GM12878 (cell line): Measurements from ENCODE around the gene GCNT2. TPM values are rescaled to one million over a fixed set of nuclear protein-coding genes. Genes with fewer than 3 reads are reported as not detected.

Experiments
- ATAC-seq: fragments of 200-7000 bp; cut with Tn5 transposase; 3 replicates; pipeline ENCODE4 v1.9.1; 2020; ENCODE audit warnings: mild to moderate bottlenecking, moderate library complexity
- BruUV-seq: library from RNA; stranded (reverse); fragments of 400-500 nt; replicated peaks from 2 replicates; lab custom pipeline; 2021; lab: Mats Ljungman, UMichigan
- CTCF ChIA-PET: fragments of 300-600 bp; sonication (Branson Sonifier 250); formaldehyde crosslinking; extraction: SDS; loops from one replicate; lab custom pipeline; 2021; ENCODE audit warnings: inconsistent platforms; lab: Yijun Ruan, JAX
- POLR2A ChIA-PET: fragments of 350-600 bp; formaldehyde crosslinking; extraction: SDS; loops from one replicate; lab custom pipeline; 2021; ENCODE audit warnings: inconsistent platforms; lab: Charles Lee
- RAD21 ChIA-PET: fragments of 300-600 bp; sonication (Branson Sonifier 250); formaldehyde crosslinking; loops from one replicate; lab custom pipeline; 2023; ENCODE audit warnings: antibody characterized with exemption; ENCODE audit not compliant: unreplicated experiment; lab: Charles Lee
- SMC1A ChIA-PET: fragments of 300-600 bp; sonication (Branson Sonifier 250); formaldehyde crosslinking; loops from one replicate; lab custom pipeline; 2023; ENCODE audit not compliant: unreplicated experiment, uncharacterized antibody; lab: Charles Lee
- DNase-seq: peaks from one replicate; pipeline ENCODE4 v3.0.0-alpha.2; 2011; ENCODE audit warnings: low read depth, low spot score
- FAIRE-seq: peaks from 3 replicates; lab custom pipeline; 2011; peaks lifted over from hg19 to GRCh38; lab: Jason Lieb, UNC
- H2AFZ ChIP-seq: 2 replicates; pipeline ENCODE4 v1.6.0; 2011; ENCODE audit warnings: low read depth, low read length, control low read depth; ENCODE audit not compliant: control insufficient read depth
- H3K27ac ChIP-seq: 2 replicates; pipeline ENCODE4 v1.5.1; 2011; ENCODE audit warnings: control low read depth; ENCODE audit not compliant: control insufficient read depth, insufficient read depth
- H3K27me3 ChIP-seq, 2 experiments: replicated peaks in 1 of 2; 2 replicates each; pipeline versions ENCODE4 v1.6.0 to v1.6.1; 2011; ENCODE audit warnings: low read length in 1 of 2; ENCODE audit not compliant: control insufficient read depth in 2 of 2, insufficient read depth in 2 of 2
- H3K36me3 ChIP-seq, 2 experiments: 2 replicates each; pipeline ENCODE4 v1.5.1; 2011; ENCODE audit warnings: low read length in 1 of 2; ENCODE audit not compliant: control insufficient read depth in 2 of 2, insufficient read depth in 2 of 2
- H3K4me1 ChIP-seq: 2 replicates; pipeline ENCODE4 v1.6.1; 2011; ENCODE audit warnings: mild to moderate bottlenecking, low read length, moderate library complexity, mixed read lengths; ENCODE audit not compliant: control insufficient read depth, insufficient read depth
- H3K4me2 ChIP-seq: 2 replicates; pipeline ENCODE4 v1.6.0; 2011; ENCODE audit warnings: control low read depth; ENCODE audit not compliant: control insufficient read depth, insufficient read depth
- H3K4me3 ChIP-seq: fragments of 200-600 bp; sonication (generic); 2 replicates; pipeline ENCODE4 v1.5.1; 2016
- H3K79me2 ChIP-seq: 2 replicates; pipeline ENCODE4 v1.6.0; 2011; ENCODE audit warnings: low read length; ENCODE audit not compliant: control insufficient read depth, insufficient read depth
- H3K9ac ChIP-seq: 2 replicates; pipeline ENCODE4 v1.8.0; 2011; ENCODE audit warnings: low read length, control low read depth, mixed read lengths; ENCODE audit not compliant: control insufficient read depth, insufficient read depth
- H3K9me3 ChIP-seq: replicated peaks from 3 replicates; pipeline ENCODE4 v1.5.1; 2011; ENCODE audit warnings: mild to moderate bottlenecking, low read length; ENCODE audit not compliant: control insufficient read depth, insufficient read depth
- H4K20me1 ChIP-seq: 2 replicates; pipeline ENCODE4 v1.6.0; 2011; ENCODE audit not compliant: control insufficient read depth, insufficient read depth
- CREB1 ChIP-seq: IDR thresholded peaks from 2 replicates; pipeline ENCODE4 v1.6.1; 2012; ENCODE audit warnings: low read depth, mild to moderate bottlenecking, inconsistent platforms
- EZH2 ChIP-seq: IDR thresholded peaks from 2 replicates; pipeline ENCODE4 v1.6.1; 2012; ENCODE audit warnings: low read depth, mild to moderate bottlenecking, control low read depth, inconsistent platforms, low read length, borderline replicate concordance; ENCODE audit not compliant: control insufficient read depth
- IKZF2 ChIP-seq, 2 experiments: fragments of 450-650 bp; IDR thresholded peaks; 2 replicates each; pipeline ENCODE4 v1.6.1; 2017; ENCODE audit warnings: mild to moderate bottlenecking in 2 of 2, moderate library complexity in 2 of 2
- MEF2A ChIP-seq: IDR thresholded peaks from 2 replicates; pipeline ENCODE4 v1.6.1; 2011; ENCODE audit warnings: low read depth, mild to moderate bottlenecking, low read length, moderate library complexity; ENCODE audit not compliant: insufficient read depth
- MYB ChIP-seq: fragments of 150-350 bp; IDR thresholded peaks from 2 replicates; pipeline ENCODE4 v1.6.1; 2014; ENCODE audit warnings: mild to moderate bottlenecking, low read depth, low read length, borderline replicate concordance
- NFYB ChIP-seq: IDR thresholded peaks from 2 replicates; pipeline ENCODE4 v1.6.1; 2011; ENCODE audit warnings: low read depth, mild to moderate bottlenecking, low read length, improper control_type of control experiment, moderate library complexity; ENCODE audit not compliant: insufficient read depth
- RUNX3 ChIP-seq: IDR thresholded peaks from 2 replicates; pipeline ENCODE4 v1.6.1; 2012; ENCODE audit warnings: low read length, inconsistent platforms
- SMAD1 ChIP-seq: fragments of 450-650 bp; IDR thresholded peaks from 2 replicates; pipeline ENCODE4 v1.6.1; 2018; ENCODE audit warnings: mild to moderate bottlenecking, low read depth; ENCODE audit not compliant: partially characterized antibody
- SRF ChIP-seq, 2 experiments: IDR thresholded peaks; 2 replicates each; pipeline ENCODE4 v1.6.1; 2011; ENCODE audit warnings: low read depth in 2 of 2, low read length in 2 of 2, mild to moderate bottlenecking in 1 of 2, moderate library complexity in 1 of 2
- ZNF207 ChIP-seq: fragments of 450-650 bp; IDR thresholded peaks from 2 replicates; pipeline ENCODE4 v1.6.1; 2014; ENCODE audit warnings: antibody characterized with exemption, mild to moderate bottlenecking, borderline replicate concordance
- ZNF24 ChIP-seq: fragments of 450-650 bp; IDR thresholded peaks from 2 replicates; pipeline ENCODE4 v1.6.1; 2017; ENCODE audit warnings: antibody characterized with exemption, mild to moderate bottlenecking
- ZZZ3 ChIP-seq: IDR thresholded peaks from 2 replicates; pipeline ENCODE4 v1.6.1; 2011; ENCODE audit warnings: low read depth; ENCODE audit not compliant: control insufficient read depth, insufficient read length
- WGBS: methylation state at CpG from one replicate; pipeline ENCODE4 v1.1.6; 2016; ENCODE audit warnings: low lambda C conversion rate; ENCODE audit not compliant: insufficient replicate concordance, insufficient coverage; ENCODE audit errors: missing lambda C conversion rate; 5-methylcytosine and 5-hydroxymethylcytosine counted together
- in situ Hi-C: fragments of 300-500 bp; cut with MboI; formaldehyde crosslinking; loops from 9 replicates; pipeline ENCODE4 v1.14.3; 2018; ENCODE audit warnings: mixed read lengths
- intact Hi-C: fragments of 100-400 bp; cut with micrococcal nuclease; formaldehyde crosslinking; loops from one replicate; pipeline ENCODE4 v1.14.2; 2022; ENCODE audit not compliant: unreplicated experiment
- polyA plus RNA-seq, 11 experiments: library from polyadenylated mRNA; depleted of rRNA in 4 of 11; unstranded in 6 of 11; stranded (reverse) in 5 of 11; fragments of >200 nt; fragmentation: Nextera tagmentation in 4 of 11; fragmentation: Illumina TruSeq in 1 of 11; extraction: Ambion mirVana in 4 of 11; extraction: Trizol in 1 of 11; gene quantifications; 1 replicate in 1 of 11; 2 replicates in 10 of 11; pipeline versions ENCODE4 v1.2.1 to v1.2.3, GENCODE V29; 2011 to 2016; ENCODE audit warnings: inconsistent platforms in 2 of 11, missing spikeins in 2 of 11, low read depth in 1 of 11
- total RNA-seq, 4 experiments: library from RNA; depleted of rRNA in 3 of 4; stranded (reverse); fragments of >200 nt in 3 of 4; fragmentation: Illumina TruSeq in 1 of 4; extraction: Trizol in 1 of 4; gene quantifications; 2 replicates each; pipeline versions ENCODE4 v1.2.1 to v1.2.3, GENCODE V29; 2013 to 2021
- TF ChIP-seq, protein P1 (sequence below): IDR thresholded peaks from 2 replicates; pipeline ENCODE4 v1.6.1; 2011; ENCODE audit warnings: low read depth, mild to moderate bottlenecking, low read length, moderate library complexity, borderline replicate concordance; ENCODE audit errors: extremely low read depth
- TF ChIP-seq, protein P2 (sequence below): fragments of 450-650 bp; conservative IDR thresholded peaks from 2 replicates; pipeline ENCODE4 v1.6.1; 2017; ENCODE audit warnings: mild to moderate bottlenecking, moderate library complexity

GCNT2 gene
- total and polyA plus RNA-seq, 10 of the 15 experiments (the other 5 are each of a cell fraction or from before 2014, with no cell fraction given) = 5.0 to 21.6 (median 11.9) TPM

DNA sequence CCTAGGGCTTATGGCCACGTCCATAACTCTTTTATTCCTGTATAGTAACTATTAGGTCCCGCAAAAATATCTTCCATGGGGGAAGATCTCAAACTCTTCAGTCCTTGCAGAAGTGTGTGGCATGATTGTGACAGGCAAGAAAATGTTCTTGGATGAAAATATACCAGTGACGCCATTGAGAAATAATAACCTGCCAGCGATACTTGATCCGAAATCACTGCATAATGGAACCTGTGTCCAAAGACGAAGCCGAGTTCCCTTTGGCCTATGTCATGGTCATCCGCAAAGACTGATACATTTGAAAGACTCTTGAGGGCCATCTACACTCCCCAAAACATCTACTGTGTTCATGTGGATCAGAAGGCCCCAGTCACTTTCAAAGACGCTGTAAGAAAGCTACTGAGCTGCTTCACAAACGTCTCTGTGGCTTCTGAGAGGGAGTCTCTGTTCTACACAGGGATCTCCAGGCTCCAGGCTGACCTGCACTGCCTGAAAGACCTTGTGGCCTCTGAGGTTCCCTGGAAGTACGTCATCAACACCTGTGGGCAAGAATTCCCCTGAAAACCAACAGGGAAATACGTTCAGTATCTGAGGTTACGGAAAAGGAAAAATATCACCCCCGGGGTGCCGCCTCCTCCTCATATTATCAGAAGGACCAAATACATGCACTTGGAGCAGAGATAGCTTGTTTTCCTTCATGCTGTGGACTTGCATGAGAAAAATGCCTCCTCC is 6.9 kb upstream of the GCNT2 start:
- TF ChIP-seq RUNX3 = peak; percentile 62; the same call in 1 of the 2 replicates
- TF ChIP-seq, protein P1, sequence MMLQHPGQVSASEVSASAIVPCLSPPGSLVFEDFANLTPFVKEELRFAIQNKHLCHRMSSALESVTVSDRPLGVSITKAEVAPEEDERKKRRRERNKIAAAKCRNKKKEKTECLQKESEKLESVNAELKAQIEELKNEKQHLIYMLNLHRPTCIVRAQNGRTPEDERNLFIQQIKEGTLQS = no peak
- TF ChIP-seq SRF (IDR thresholded peaks at IDR 0.05; ENCODE audit: low read depth in 2 of 2, low read length in 2 of 2) = no peak
- no peak for TF ChIP-seq MYB
- RAD21 ChIA-PET = interaction anchor here (0.6 kb wide), 1 partner anchor 16 kb away, joined by 3 read pairs; no protein-coding TSS in a partner anchor
- CTCF ChIA-PET = interaction anchor here (1.1 to 1.9 kb wide), 3 partner anchors 8 to 287 kb away, joined by 3 to 5 read pairs (median 3); no protein-coding TSS in a partner anchor
- FAIRE-seq = no peak
- intact Hi-C loops = loop anchor here (5.0 kb wide), 1 partner anchor 233 kb away; the partner anchor contains the start of gene TMEM14B
- WGBS = 58% methylated on average over 15 of the region's 15 CpGs
- no peak overlapping the region for H3K4me3 ChIP-seq
- no peak overlapping the region for H2AFZ ChIP-seq
- H3K9ac ChIP-seq = no peak overlapping the region
- peak; percentile 45 for ATAC-seq
- BruUV-seq = no TSS peak
- H3K4me2 ChIP-seq = no peak overlapping the region
- no peaks in the 10 kb centered on the region for H3K27me3 ChIP-seq
- no peak for DNase-seq
- no peaks in the 10 kb centered on the region for H4K20me1 ChIP-seq
- SMC1A ChIA-PET = interaction anchor here (1.0 to 1.8 kb wide), 4 partner anchors 22 to 287 kb away, joined by 3 to 6 read pairs (median 4); partner anchors contain the start of genes C6orf52 and PAK1IP1
- H3K9me3 ChIP-seq = no peaks in the 10 kb centered on the region
- no peak overlapping the region for H3K27ac ChIP-seq
- H3K4me1 ChIP-seq = no peaks in the 10 kb centered on the region
- no peaks in the 10 kb centered on the region for H3K36me3 ChIP-seq
- in situ Hi-C loops = loop anchor here (5.0 kb wide), 1 partner anchor 288 kb away; no protein-coding TSS in a partner anchor
- POLR2A ChIA-PET = no interaction called here
- H3K79me2 ChIP-seq = no peaks in the 10 kb centered on the region

DNA sequence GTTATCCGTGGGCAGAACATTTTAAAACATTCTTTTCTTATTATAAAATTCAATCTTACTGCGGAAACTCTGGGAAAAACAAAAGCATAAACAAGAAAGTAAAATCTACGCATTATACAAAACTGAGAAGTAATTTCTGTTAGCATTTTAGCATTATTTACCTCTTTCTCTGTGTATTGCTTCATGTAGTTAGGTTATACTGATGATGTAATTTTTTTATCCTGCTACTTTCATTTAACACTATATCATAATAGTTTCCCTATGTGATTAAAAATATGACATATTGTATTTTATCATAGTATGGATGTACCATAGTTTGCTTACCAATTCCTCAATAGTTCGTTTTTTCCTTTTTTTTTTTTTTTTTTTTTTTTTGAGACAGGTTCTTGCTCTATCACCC is 4.2 kb upstream of the GCNT2 start:
- ChIA-PET SMC1A (no interaction called here), POLR2A (no interaction called here), CTCF (no interaction called here), RAD21 (no interaction called here)
- intact Hi-C loops (no loop called here), in situ Hi-C loops (no loop called here)
- H4K20me1 ChIP-seq = no peaks in the 10 kb centered on the region
- no peak for DNase-seq
- no TSS peak for BruUV-seq
- H3K36me3 ChIP-seq = no peaks in the 10 kb centered on the region
- FAIRE-seq = no peak
- no peaks in the 10 kb centered on the region for H3K79me2 ChIP-seq
- H2AFZ ChIP-seq = no peak overlapping the region
- H3K4me1 ChIP-seq = peaks cover 14% of the 10 kb centered on the region
- H3K4me3 ChIP-seq = no peak overlapping the region
- H3K9ac ChIP-seq = no peak overlapping the region
- H3K4me2 ChIP-seq = no peak overlapping the region
- no peaks in the 10 kb centered on the region for H3K9me3 ChIP-seq
- no peak overlapping the region for H3K27ac ChIP-seq
- no peak for ATAC-seq
- no peak for TF ChIP-seq SMAD1
- no peak for TF ChIP-seq ZNF24
- TF ChIP-seq IKZF2 (IDR thresholded peaks at IDR 0.05) = no peak
- TF ChIP-seq MEF2A = no peak
- no peak for TF ChIP-seq NFYB
- TF ChIP-seq CREB1 = no peak
- TF ChIP-seq EZH2 = no peak
- TF ChIP-seq ZNF207 = no peak
- TF ChIP-seq ZZZ3 = no peak
- TF ChIP-seq, protein P2, sequence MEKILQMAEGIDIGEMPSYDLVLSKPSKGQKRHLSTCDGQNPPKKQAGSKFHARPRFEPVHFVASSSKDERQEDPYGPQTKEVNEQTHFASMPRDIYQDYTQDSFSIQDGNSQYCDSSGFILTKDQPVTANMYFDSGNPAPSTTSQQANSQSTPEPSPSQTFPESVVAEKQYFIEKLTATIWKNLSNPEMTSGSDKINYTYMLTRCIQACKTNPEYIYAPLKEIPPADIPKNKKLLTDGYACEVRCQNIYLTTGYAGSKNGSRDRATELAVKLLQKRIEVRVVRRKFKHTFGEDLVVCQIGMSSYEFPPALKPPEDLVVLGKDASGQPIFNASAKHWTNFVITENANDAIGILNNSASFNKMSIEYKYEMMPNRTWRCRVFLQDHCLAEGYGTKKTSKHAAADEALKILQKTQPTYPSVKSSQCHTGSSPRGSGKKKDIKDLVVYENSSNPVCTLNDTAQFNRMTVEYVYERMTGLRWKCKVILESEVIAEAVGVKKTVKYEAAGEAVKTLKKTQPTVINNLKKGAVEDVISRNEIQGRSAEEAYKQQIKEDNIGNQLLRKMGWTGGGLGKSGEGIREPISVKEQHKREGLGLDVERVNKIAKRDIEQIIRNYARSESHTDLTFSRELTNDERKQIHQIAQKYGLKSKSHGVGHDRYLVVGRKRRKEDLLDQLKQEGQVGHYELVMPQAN = no peak
- H3K27me3 ChIP-seq = no peaks in the 10 kb centered on the region
- 63% methylated on average over 4 of the region's 4 CpGs for WGBS
